Ascending aorta (tissue), 2 donors: Measurements from ENCODE around the gene ADCY9. TPM values are rescaled to one million over a fixed set of nuclear protein-coding genes. Genes with fewer than 3 reads are reported as not detected.

ENCODE experiments used
- DNase-seq, 2 donors: peaks; one replicate each; pipeline ENCODE4 v3.0.0-alpha.2; 2019; ENCODE audit warnings: low spot score in 2 of 2
- H3K27ac ChIP-seq, 2 donors: fragments of 200-600 bp; sonication (generic); one replicate each; pipeline ENCODE4 v1.5.1; 2016 to 2017; ENCODE audit warnings: mild to moderate bottlenecking in 1 of 2
- H3K27me3 ChIP-seq: fragments of 200-600 bp; sonication (generic); one replicate; pipeline ENCODE4 v1.5.1; 2017
- H3K36me3 ChIP-seq, 2 donors: fragments of 200-600 bp; sonication (generic); one replicate each; pipeline ENCODE4 v1.5.1; 2016
- H3K4me1 ChIP-seq, 2 donors: fragments of 200-600 bp; sonication (generic); one replicate each; pipeline ENCODE4 v1.5.1; 2016 to 2017; ENCODE audit warnings: mild to moderate bottlenecking in 1 of 2
- H3K4me3 ChIP-seq, 2 donors: fragments of 200-600 bp; sonication (generic); one replicate each; pipeline ENCODE4 v1.5.1; 2016 to 2017; ENCODE audit warnings: mild to moderate bottlenecking in 1 of 2
- H3K9me3 ChIP-seq, 2 donors: fragments of 200-600 bp; sonication (generic); one replicate each; pipeline ENCODE4 v1.5.1; 2016
- intact Hi-C: fragments of 100-400 bp; cut with DNase I; formaldehyde crosslinking; loops from one replicate; pipeline ENCODE4 v1.15.1; 2023
- total RNA-seq: library from RNA; depleted of rRNA; stranded (reverse); fragments of >200 nt; gene quantifications from one replicate; pipeline ENCODE4 v1.1.0, GENCODE V29; 2016
- TF ChIP-seq, protein P1 (sequence below), 3 experiments: fragments of 200-600 bp in 2 of 3; fragments of 450-650 bp in 1 of 3; sonication (generic) in 2 of 3; IDR thresholded peaks; one replicate each; pipeline ENCODE4 v1.5.1; 2016 to 2019; ENCODE audit warnings: antibody characterized with exemption in 3 of 3, mild to moderate bottlenecking in 1 of 3, moderate library complexity in 1 of 3

Gene ADCY9
- total RNA-seq, 1 donor from 2014 or later = 49.7 TPM

DNA sequence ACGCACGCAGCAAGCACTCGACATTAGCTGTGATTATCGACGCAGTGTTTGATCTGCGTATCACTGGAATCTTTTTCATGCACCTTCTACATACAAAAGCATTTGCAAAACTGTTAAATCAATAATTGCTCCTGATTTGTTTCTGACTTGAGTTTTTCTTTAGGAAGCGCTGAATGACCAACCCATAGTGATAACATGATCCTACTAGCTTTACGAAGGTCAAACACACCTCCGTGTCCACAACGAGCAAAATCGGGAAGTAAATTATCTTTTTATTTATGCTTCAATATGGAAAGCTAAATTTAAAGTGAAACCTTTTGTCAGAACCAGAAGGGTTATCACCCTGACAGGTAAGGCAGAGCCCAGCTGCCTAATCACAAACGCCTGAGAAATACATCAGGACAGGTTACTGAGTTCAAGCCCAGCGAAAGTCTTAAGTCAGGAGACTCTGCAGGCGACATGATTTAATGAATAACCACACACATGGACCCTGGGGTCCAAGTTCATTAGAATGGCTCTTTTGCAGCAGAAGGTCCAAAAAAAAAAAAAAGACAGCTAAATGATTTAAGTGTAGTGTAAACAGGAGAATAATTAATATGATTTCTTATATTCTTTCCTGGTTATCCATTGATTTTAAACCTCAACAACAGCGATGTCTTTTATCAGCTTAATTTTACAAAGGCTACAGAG lies 104.2 kb downstream of the ADCY9 start:
- H3K27me3 ChIP-seq = no peaks in the 10 kb centered on the region
- no peak overlapping the region for H3K27ac ChIP-seq
- DNase-seq = no peak
- no peaks in the 10 kb centered on the region for H3K9me3 ChIP-seq
- intact Hi-C loops = loop anchor here (2.0 to 5.0 kb wide), 2 partner anchors 41 to 60 kb away; no protein-coding TSS in a partner anchor
- H3K4me1 ChIP-seq = peaks cover 4 to 17% of the 10 kb centered on the region in 2 donors
- no peaks in the 10 kb centered on the region for H3K36me3 ChIP-seq
- TF ChIP-seq, protein P1, sequence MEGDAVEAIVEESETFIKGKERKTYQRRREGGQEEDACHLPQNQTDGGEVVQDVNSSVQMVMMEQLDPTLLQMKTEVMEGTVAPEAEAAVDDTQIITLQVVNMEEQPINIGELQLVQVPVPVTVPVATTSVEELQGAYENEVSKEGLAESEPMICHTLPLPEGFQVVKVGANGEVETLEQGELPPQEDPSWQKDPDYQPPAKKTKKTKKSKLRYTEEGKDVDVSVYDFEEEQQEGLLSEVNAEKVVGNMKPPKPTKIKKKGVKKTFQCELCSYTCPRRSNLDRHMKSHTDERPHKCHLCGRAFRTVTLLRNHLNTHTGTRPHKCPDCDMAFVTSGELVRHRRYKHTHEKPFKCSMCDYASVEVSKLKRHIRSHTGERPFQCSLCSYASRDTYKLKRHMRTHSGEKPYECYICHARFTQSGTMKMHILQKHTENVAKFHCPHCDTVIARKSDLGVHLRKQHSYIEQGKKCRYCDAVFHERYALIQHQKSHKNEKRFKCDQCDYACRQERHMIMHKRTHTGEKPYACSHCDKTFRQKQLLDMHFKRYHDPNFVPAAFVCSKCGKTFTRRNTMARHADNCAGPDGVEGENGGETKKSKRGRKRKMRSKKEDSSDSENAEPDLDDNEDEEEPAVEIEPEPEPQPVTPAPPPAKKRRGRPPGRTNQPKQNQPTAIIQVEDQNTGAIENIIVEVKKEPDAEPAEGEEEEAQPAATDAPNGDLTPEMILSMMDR (IDR thresholded peaks at IDR 0.05) = no peak
- H3K4me3 ChIP-seq = no peak overlapping the region

DNA sequence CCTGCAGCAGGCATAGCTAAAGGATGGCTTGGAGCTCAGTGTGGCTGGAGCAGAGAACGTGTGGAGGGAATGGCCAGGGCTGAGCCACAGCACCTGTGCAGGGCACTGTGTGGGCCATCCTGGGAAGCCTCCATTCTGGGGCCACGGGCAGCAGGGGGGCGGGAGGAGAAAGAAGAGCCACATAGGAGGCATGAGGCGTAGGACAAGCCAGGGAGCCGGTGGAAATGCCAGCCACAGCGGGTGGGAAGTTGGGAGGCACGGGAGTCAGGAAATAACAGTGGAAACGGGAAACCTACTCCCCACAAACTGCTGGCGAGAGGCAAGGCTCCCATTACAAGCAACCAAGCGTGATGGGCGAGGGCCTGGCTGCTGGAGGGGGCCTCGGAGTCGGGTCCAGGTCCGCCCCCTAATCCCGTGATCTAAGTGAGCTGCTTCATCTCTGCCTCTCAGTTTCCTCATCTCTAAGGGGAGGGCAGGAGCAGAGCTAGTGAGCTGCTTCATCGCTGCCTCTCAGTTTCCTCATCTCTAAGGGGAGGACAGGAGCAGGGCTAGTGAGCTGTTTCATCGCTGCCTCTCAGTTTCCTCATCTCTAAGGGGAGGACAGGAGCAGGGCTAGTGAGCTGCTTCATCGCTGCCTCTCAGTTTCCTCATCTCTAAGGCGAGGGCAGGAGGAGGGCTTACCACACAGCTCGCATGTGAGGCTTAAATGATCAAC lies 104.9 kb downstream of the ADCY9 start:
- Histone ChIP-seq H3K27ac (peak overlapping the region in 1 of 2 donors; percentile 38), H3K36me3 (no peaks in the 10 kb centered on the region), H3K9me3 (no peaks in the 10 kb centered on the region), H3K4me3 (no peak overlapping the region), H3K27me3 (no peaks in the 10 kb centered on the region), H3K4me1 (peaks cover 4 to 14% of the 10 kb centered on the region in 2 donors)
- TF ChIP-seq, protein P1 (IDR thresholded peaks at IDR 0.05) = no peak
- intact Hi-C loops = loop anchor here (5.0 kb wide), 1 partner anchor 59 kb away; no protein-coding TSS in a partner anchor
- no peak for DNase-seq

DNA sequence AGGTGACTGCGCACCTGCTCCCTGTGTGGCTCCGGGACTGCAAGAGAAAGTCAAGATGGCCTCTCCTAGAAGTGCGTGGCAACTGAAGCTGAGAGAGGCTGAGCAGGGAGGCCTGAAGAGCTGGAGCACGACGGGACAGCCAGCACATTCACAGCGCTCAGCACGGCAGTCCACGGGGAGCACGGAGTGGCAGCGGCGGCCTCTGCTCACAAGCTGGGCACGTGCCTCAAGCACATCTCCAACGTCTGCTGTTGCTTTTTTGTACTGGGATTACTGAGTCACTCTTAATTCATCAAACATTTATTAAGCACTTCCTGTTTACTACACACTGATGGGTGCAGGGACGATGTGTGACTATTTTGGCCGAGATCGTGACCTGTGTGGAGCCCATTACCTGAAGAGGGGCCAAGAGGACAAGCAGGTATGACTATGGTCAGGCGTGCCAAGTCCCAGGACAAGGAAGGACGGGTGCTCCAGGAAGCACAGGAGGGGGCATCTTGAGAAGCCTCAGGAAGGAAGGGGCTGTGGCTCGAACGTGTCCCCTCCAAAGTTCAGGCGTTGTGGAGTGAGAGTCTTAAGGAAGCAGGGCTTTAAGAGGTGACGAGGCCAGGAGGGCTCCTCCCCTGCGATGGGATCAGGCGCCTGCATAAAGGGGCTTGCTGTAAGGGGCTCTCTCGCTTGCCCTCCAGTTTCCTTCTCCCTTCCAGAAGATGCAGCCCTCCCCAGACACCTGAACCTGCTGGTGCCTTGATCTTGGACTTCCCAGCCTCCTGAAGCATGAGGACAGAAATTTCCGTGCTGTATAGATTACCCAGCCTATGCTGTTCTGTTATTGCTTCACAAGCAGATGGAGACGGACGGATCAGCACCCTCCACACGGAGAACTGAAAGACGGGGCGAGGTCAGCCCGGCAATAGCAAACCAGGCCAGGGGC lies 105.8 kb downstream of the ADCY9 start:
- DNase-seq = no peak
- Histone ChIP-seq H3K4me1 (peaks cover 4 to 14% of the 10 kb centered on the region in 2 donors), H3K27me3 (no peaks in the 10 kb centered on the region), H3K9me3 (no peaks in the 10 kb centered on the region), H3K27ac (peak overlapping the region in 1 of 2 donors; percentile 38), H3K4me3 (no peak overlapping the region), H3K36me3 (no peaks in the 10 kb centered on the region)
- TF ChIP-seq, protein P1 (IDR thresholded peaks at IDR 0.05) = no peak
- intact Hi-C loops = loop anchor here (5.0 kb wide), 1 partner anchor 58 kb away; no protein-coding TSS in a partner anchor

DNA sequence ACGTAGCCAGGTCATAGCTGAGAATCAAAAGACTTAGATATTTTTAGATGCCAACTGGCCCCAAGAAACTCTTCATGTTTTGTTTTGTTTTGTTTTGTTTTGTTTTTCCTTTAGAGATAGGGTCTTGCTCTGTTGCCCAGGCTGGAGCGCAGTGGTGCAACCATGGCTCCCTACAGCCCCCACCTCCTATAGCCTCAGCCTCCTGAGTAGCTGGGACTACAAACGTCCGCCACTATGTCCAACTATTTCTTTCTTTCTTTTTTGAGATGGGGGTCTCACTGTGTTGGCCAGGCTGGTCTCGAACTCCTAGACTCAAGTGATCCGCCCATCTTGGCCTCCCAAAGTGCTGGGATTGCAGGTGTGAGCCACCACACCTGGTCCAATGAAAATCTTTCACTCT lies 107.1 kb downstream of the ADCY9 start:
- Histone ChIP-seq H3K36me3 (no peaks in the 10 kb centered on the region), H3K27ac (no peak overlapping the region), H3K27me3 (no peaks in the 10 kb centered on the region), H3K9me3 (no peaks in the 10 kb centered on the region), H3K4me1 (peaks cover 4 to 8% of the 10 kb centered on the region in 2 donors), H3K4me3 (no peak overlapping the region)
- DNase-seq = no peak
- TF ChIP-seq, protein P1 (IDR thresholded peaks at IDR 0.05) = no peak
- intact Hi-C loops = loop anchor here (5.0 to 10.0 kb wide), 2 partner anchors 108 to 176 kb away; partner anchors contain the start of gene ADCY9

DNA sequence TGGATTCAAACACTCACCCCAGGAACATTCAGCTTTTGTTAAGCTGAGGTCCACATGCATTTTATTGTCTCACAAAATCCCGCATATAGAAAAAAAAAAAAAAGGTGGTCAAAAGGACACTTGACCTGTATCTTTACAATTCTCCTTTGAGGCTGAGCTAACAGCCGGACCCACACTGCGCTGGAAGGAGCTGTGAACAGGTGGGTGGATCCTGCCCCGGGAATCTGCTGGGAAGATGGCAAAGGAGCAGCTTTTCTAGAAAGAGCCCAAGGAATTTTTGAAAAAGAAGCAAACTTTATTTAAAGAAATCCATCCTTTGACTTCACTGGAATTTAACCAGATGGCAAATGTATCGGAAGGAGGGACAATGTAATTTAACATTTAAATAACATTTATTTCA lies 108.1 kb downstream of the ADCY9 start:
- H3K4me3 ChIP-seq = no peak overlapping the region
- TF ChIP-seq, protein P1 (IDR thresholded peaks at IDR 0.05) = no peak
- no peaks in the 10 kb centered on the region for H3K27me3 ChIP-seq
- no peak for DNase-seq
- H3K4me1 ChIP-seq = peaks cover 0 to 4% of the 10 kb centered on the region in 2 donors
- intact Hi-C loops = loop anchor here (5.0 to 10.0 kb wide), 2 partner anchors 109 to 177 kb away; partner anchors contain the start of gene ADCY9
- no peaks in the 10 kb centered on the region for H3K36me3 ChIP-seq
- no peaks in the 10 kb centered on the region for H3K9me3 ChIP-seq
- no peak overlapping the region for H3K27ac ChIP-seq
